ENCODE measurements around the gene RNASE3. TPM values are rescaled to one million over a fixed set of nuclear protein-coding genes. Genes with fewer than 3 reads are reported as not detected.
A peak's percentile ranks its signal among the peaks of the same experiment; 100 is the strongest.

The RNASE3 gene
- total and polyA plus RNA-seq, 4 donors, result 0.31 to 2.5 (median 0.79) TPM; not detected in 1

- Histone ChIP-seq H3K4me3 (no peak overlapping the region), H3K36me3 (ENCODE audit: control insufficient read depth in 4 of 4, insufficient read depth in 4 of 4, low read length in 4 of 4) (no peaks in the 10 kb centered on the region), H3K9me3 (ENCODE audit: control insufficient read depth in 4 of 4, insufficient read depth in 3 of 4, low read length in 3 of 4) (no peaks in the 10 kb centered on the region), H3K27me3 (ENCODE audit: control insufficient read depth in 3 of 3, insufficient read depth in 3 of 3, low read length in 2 of 3) (no peaks in the 10 kb centered on the region), H3K4me1 (ENCODE audit: control insufficient read depth in 5 of 5, insufficient read depth in 5 of 5, low read length in 5 of 5) (peaks cover 0 to 4% (median 0%) of the 10 kb centered on the region in 5 donors), H3K27ac (ENCODE audit: low read depth in 1 of 2, low read length in 1 of 2) (no peak overlapping the region), H3K9ac (ENCODE audit: insufficient read depth in 1 of 2, low read length in 2 of 2) (no peak overlapping the region)
- ATAC-seq (ENCODE audit: insufficient read depth, low FRiP score) (no peak), DNase-seq (no peak)
- no peak for TF ChIP-seq CTCF (IDR thresholded peaks at IDR 0.05; ENCODE audit: control extremely low read depth, extremely low read depth)
Observed at GRCh38 chr14:20857207-20857606, 34.0 kb upstream of the RNASE3 start.

- H3K27ac ChIP-seq (ENCODE audit: low read depth in 1 of 2, low read length in 1 of 2), result no peak overlapping the region
- peak; percentile 63 to 67 (median 65) for DNase-seq
- H3K27me3 ChIP-seq (ENCODE audit: control insufficient read depth in 3 of 3, insufficient read depth in 3 of 3, low read length in 2 of 3), result no peaks in the 10 kb centered on the region
- no peak overlapping the region for H3K9ac ChIP-seq (ENCODE audit: insufficient read depth in 1 of 2, low read length in 2 of 2)
- WGBS, 2 donors, result 34% methylated on average over 14 of the region's 14 CpGs
- no peak for ATAC-seq (ENCODE audit: insufficient read depth, low FRiP score)
- no peak overlapping the region for H3K4me3 ChIP-seq
- peak; percentile 61 for TF ChIP-seq CTCF (IDR thresholded peaks at IDR 0.05; ENCODE audit: control extremely low read depth, extremely low read depth)
- H3K4me1 ChIP-seq (ENCODE audit: control insufficient read depth in 5 of 5, insufficient read depth in 5 of 5, low read length in 5 of 5), result peaks cover 0 to 4% (median 0%) of the 10 kb centered on the region in 5 donors
- H3K9me3 ChIP-seq (ENCODE audit: control insufficient read depth in 4 of 4, insufficient read depth in 3 of 4, low read length in 3 of 4), result no peaks in the 10 kb centered on the region
- H3K36me3 ChIP-seq (ENCODE audit: control insufficient read depth in 4 of 4, insufficient read depth in 4 of 4, low read length in 4 of 4), result no peaks in the 10 kb centered on the region
Observed at GRCh38 chr14:20857630-20858261, 33.4 kb upstream of the RNASE3 start.

GRCh38 chr14:20866194-20866593 lies 25.0 kb upstream of the RNASE3 start:
- Histone ChIP-seq H3K9ac (ENCODE audit: insufficient read depth in 1 of 2, low read length in 2 of 2) (no peak overlapping the region), H3K4me1 (ENCODE audit: control insufficient read depth in 5 of 5, insufficient read depth in 5 of 5, low read length in 5 of 5) (no peaks in the 10 kb centered on the region), H3K36me3 (ENCODE audit: control insufficient read depth in 4 of 4, insufficient read depth in 4 of 4, low read length in 4 of 4) (no peaks in the 10 kb centered on the region), H3K27ac (ENCODE audit: low read depth in 1 of 2, low read length in 1 of 2) (no peak overlapping the region), H3K27me3 (ENCODE audit: control insufficient read depth in 3 of 3, insufficient read depth in 3 of 3, low read length in 2 of 3) (no peaks in the 10 kb centered on the region), H3K9me3 (ENCODE audit: control insufficient read depth in 4 of 4, insufficient read depth in 3 of 4, low read length in 3 of 4) (no peaks in the 10 kb centered on the region), H3K4me3 (no peak overlapping the region)
- ATAC-seq (ENCODE audit: insufficient read depth, low FRiP score) (no peak), DNase-seq (no peak)
- TF ChIP-seq CTCF (IDR thresholded peaks at IDR 0.05; ENCODE audit: control extremely low read depth, extremely low read depth), result no peak
- WGBS, 2 donors, result 84 to 92% methylated on average over 3 of the region's 3 CpGs

GRCh38 chr14:20866963-20867362 lies 24.2 kb upstream of the RNASE3 start:
- H3K9ac ChIP-seq (ENCODE audit: insufficient read depth in 1 of 2, low read length in 2 of 2), result no peak overlapping the region
- WGBS, 2 donors, result 0 to 2% methylated on average over 2 of the region's 2 CpGs
- no peak overlapping the region for H3K4me3 ChIP-seq
- H3K27ac ChIP-seq (ENCODE audit: low read depth in 1 of 2, low read length in 1 of 2), result no peak overlapping the region
- no peaks in the 10 kb centered on the region for H3K4me1 ChIP-seq (ENCODE audit: control insufficient read depth in 5 of 5, insufficient read depth in 5 of 5, low read length in 5 of 5)
- H3K27me3 ChIP-seq (ENCODE audit: control insufficient read depth in 3 of 3, insufficient read depth in 3 of 3, low read length in 2 of 3), result no peaks in the 10 kb centered on the region
- no peaks in the 10 kb centered on the region for H3K9me3 ChIP-seq (ENCODE audit: control insufficient read depth in 4 of 4, insufficient read depth in 3 of 4, low read length in 3 of 4)
- TF ChIP-seq CTCF (IDR thresholded peaks at IDR 0.05; ENCODE audit: control extremely low read depth, extremely low read depth), result no peak
- H3K36me3 ChIP-seq (ENCODE audit: control insufficient read depth in 4 of 4, insufficient read depth in 4 of 4, low read length in 4 of 4), result no peaks in the 10 kb centered on the region
- no peak for ATAC-seq (ENCODE audit: insufficient read depth, low FRiP score)
- DNase-seq, result peak in 2 of 3 donors; percentile 28 to 40
